IMR-90 (cell line): ENCODE measurements around the gene DHH. TPM values are rescaled to one million over a fixed set of nuclear protein-coding genes. Genes with fewer than 3 reads are reported as not detected.

Experiments
- ATAC-seq: fragments of 200-7000 bp; cut with Tn5 transposase; 2 replicates; pipeline ENCODE4 v1.9.1; 2020; ENCODE audit warnings: low read depth, mild to moderate bottlenecking, moderate library complexity
- BruUV-seq: library from RNA; stranded (reverse); fragments of 400-500 nt; replicated peaks from 2 replicates; lab custom pipeline; 2021; lab: Mats Ljungman, UMichigan
- CTCF ChIA-PET: fragments of 300-600 bp; formaldehyde crosslinking; extraction: SDS; loops from one replicate; lab custom pipeline; 2021; ENCODE audit warnings: antibody characterized with exemption; lab: Yijun Ruan, JAX
- POLR2A ChIA-PET: fragments of 300-600 bp; sonication (Branson Sonifier 250); formaldehyde crosslinking; loops from one replicate; lab custom pipeline; 2022; ENCODE audit warnings: antibody characterized with exemption; ENCODE audit not compliant: unreplicated experiment; lab: Charles Lee
- DNase-seq: peaks from one replicate; pipeline ENCODE4 v3.0.0; 2013
- H2AFZ ChIP-seq: replicated peaks from 2 replicates; pipeline ENCODE3; 2013; ENCODE audit warnings: low read length, mild to moderate bottlenecking; ENCODE audit not compliant: poor library complexity
- H2AK5ac ChIP-seq: 2 replicates; pipeline ENCODE4 v1.6.1; 2013; ENCODE audit warnings: low read depth, low read length, inconsistent platforms
- H2AK9ac ChIP-seq: replicated peaks from 2 replicates; pipeline ENCODE3; 2013; ENCODE audit warnings: mild to moderate bottlenecking, low read depth, low read length, moderate library complexity; ENCODE audit not compliant: poor library complexity
- H2BK120ac ChIP-seq: 2 replicates; pipeline ENCODE4 v1.6.1; 2013; ENCODE audit warnings: low read depth, low read length, inconsistent platforms
- H2BK15ac ChIP-seq: 3 replicates; pipeline ENCODE4 v1.6.1; 2013; ENCODE audit warnings: low read depth, low read length, inconsistent platforms
- H2BK20ac ChIP-seq: 2 replicates; pipeline ENCODE4 v1.6.1; 2013; ENCODE audit warnings: low read depth, mild to moderate bottlenecking, inconsistent platforms, low read length, moderate library complexity
- H2BK5ac ChIP-seq: 2 replicates; pipeline ENCODE4 v1.6.1; 2013; ENCODE audit warnings: mild to moderate bottlenecking, low read depth, low read length, inconsistent platforms; ENCODE audit not compliant: poor library complexity, severe bottlenecking
- H3K14ac ChIP-seq: replicated peaks from 2 replicates; pipeline ENCODE4 v1.6.1; 2013; ENCODE audit warnings: low read depth, low read length, inconsistent platforms
- H3K18ac ChIP-seq: 2 replicates; pipeline ENCODE4 v1.6.1; 2013; ENCODE audit warnings: low read depth, low read length, control low read depth
- H3K23ac ChIP-seq: 2 replicates; pipeline ENCODE4 v1.6.1; 2013; ENCODE audit warnings: low read depth, low read length, inconsistent platforms
- H3K27ac ChIP-seq: 2 replicates; pipeline ENCODE4 v1.5.1; 2013; ENCODE audit warnings: mild to moderate bottlenecking, control low read depth, low read length; ENCODE audit not compliant: insufficient read depth
- H3K27me3 ChIP-seq: 2 replicates; pipeline ENCODE4 v1.6.1; 2013; ENCODE audit warnings: low read length; ENCODE audit not compliant: control insufficient read depth, insufficient read depth
- H3K36me3 ChIP-seq: 2 replicates; pipeline ENCODE4 v1.6.1; 2013; ENCODE audit warnings: low read length, mixed read lengths; ENCODE audit not compliant: control insufficient read depth, insufficient read depth
- H3K4ac ChIP-seq: 2 replicates; pipeline ENCODE4 v1.6.1; 2013; ENCODE audit warnings: low read depth, low read length, inconsistent platforms
- H3K4me1 ChIP-seq: 2 replicates; pipeline ENCODE4 v1.6.1; 2013; ENCODE audit warnings: low read length, mixed read lengths; ENCODE audit not compliant: control insufficient read depth, insufficient read depth
- H3K4me2 ChIP-seq: 2 replicates; pipeline ENCODE4 v1.6.1; 2013; ENCODE audit warnings: low read depth, mild to moderate bottlenecking, control low read depth, low read length, moderate library complexity
- H3K4me3 ChIP-seq: 2 replicates; pipeline ENCODE4 v1.5.1; 2013; ENCODE audit warnings: low read depth, mild to moderate bottlenecking, control low read depth, low read length, moderate library complexity; ENCODE audit not compliant: insufficient read depth
- H3K56ac ChIP-seq: 2 replicates; pipeline ENCODE4 v1.6.1; 2013; ENCODE audit warnings: low read length, inconsistent platforms; ENCODE audit not compliant: insufficient read depth; ENCODE audit errors: extremely low read depth
- H3K79me1 ChIP-seq, 2 experiments: 2 replicates each; pipeline ENCODE4 v1.6.1; 2013; ENCODE audit warnings: low read length in 2 of 2, inconsistent platforms in 1 of 2, low read depth in 1 of 2
- H3K9ac ChIP-seq: 2 replicates; pipeline ENCODE4 v1.6.1; 2013; ENCODE audit warnings: low read depth, low read length, control low read depth
- H3K9me1 ChIP-seq: 2 replicates; pipeline ENCODE4 v1.6.1; 2013; ENCODE audit warnings: low read length, inconsistent platforms; ENCODE audit not compliant: insufficient read depth
- H3K9me3 ChIP-seq: 2 replicates; pipeline ENCODE4 v1.6.1; 2013; ENCODE audit warnings: low read length; ENCODE audit not compliant: control insufficient read depth, insufficient read depth
- H4K20me1 ChIP-seq: 2 replicates; pipeline ENCODE4 v1.6.1; 2013; ENCODE audit warnings: low read length, inconsistent platforms; ENCODE audit not compliant: insufficient read depth
- H4K5ac ChIP-seq: 2 replicates; pipeline ENCODE4 v1.6.1; 2013; ENCODE audit warnings: mild to moderate bottlenecking, low read depth, low read length, control low read depth
- H4K8ac ChIP-seq, 2 experiments: 2 replicates each; pipeline ENCODE4 v1.6.1; 2013; ENCODE audit warnings: low read depth in 2 of 2, low read length in 2 of 2, control low read depth in 1 of 2, inconsistent platforms in 1 of 2
- H4K91ac ChIP-seq: 2 replicates; pipeline ENCODE4 v1.6.1; 2013; ENCODE audit warnings: low read depth, low read length, inconsistent platforms; ENCODE audit not compliant: insufficient read depth
- BHLHE40 ChIP-seq: fragments of 150-350 bp; IDR thresholded peaks from 2 replicates; pipeline ENCODE4 v1.6.1; 2016; ENCODE audit warnings: mild to moderate bottlenecking, low read depth, low read length
- CEBPB ChIP-seq: IDR thresholded peaks from 2 replicates; pipeline ENCODE4 v1.6.1; 2012; ENCODE audit warnings: low read depth, low read length, improper control_type of control experiment
- CHD1 ChIP-seq: IDR thresholded peaks from 2 replicates; pipeline ENCODE4 v1.6.1; 2012; ENCODE audit warnings: low read depth, low read length, improper control_type of control experiment
- CTCF ChIP-seq: conservative IDR thresholded peaks from 2 replicates; pipeline ENCODE4 v1.5.1; 2012; ENCODE audit warnings: mild to moderate bottlenecking, low read depth, low read length, improper control_type of control experiment
- ELK1 ChIP-seq: fragments of 150-350 bp; IDR thresholded peaks from 2 replicates; pipeline ENCODE4 v1.6.1; 2016; ENCODE audit warnings: low read depth, mild to moderate bottlenecking, low read length, moderate library complexity, borderline replicate concordance
- FOS ChIP-seq: fragments of 150-350 bp; IDR thresholded peaks from 2 replicates; pipeline ENCODE4 v1.6.1; 2016; ENCODE audit warnings: low read depth, low read length
- MAFK ChIP-seq: IDR thresholded peaks from 2 replicates; pipeline ENCODE4 v1.6.1; 2012; ENCODE audit warnings: low read depth, low read length, improper control_type of control experiment
- MAZ ChIP-seq: IDR thresholded peaks from 2 replicates; pipeline ENCODE4 v1.6.1; 2012; ENCODE audit warnings: low read depth, mild to moderate bottlenecking, low read length, improper control_type of control experiment, moderate library complexity, borderline replicate concordance
- MXI1 ChIP-seq: IDR thresholded peaks from 2 replicates; pipeline ENCODE4 v1.6.1; 2012; ENCODE audit warnings: low read depth, mild to moderate bottlenecking, low read length, moderate library complexity, borderline replicate concordance
- NFE2L2 ChIP-seq: fragments of 150-350 bp; IDR thresholded peaks from 2 replicates; pipeline ENCODE4 v1.6.1; 2016; ENCODE audit warnings: low read depth, mild to moderate bottlenecking, low read length
- POLR2A ChIP-seq: IDR thresholded peaks from 2 replicates; pipeline ENCODE4 v1.6.1; 2012; ENCODE audit warnings: mild to moderate bottlenecking, low read depth, low read length
- RAD21 ChIP-seq: IDR thresholded peaks from 2 replicates; pipeline ENCODE4 v1.6.1; 2012; ENCODE audit warnings: low read length, improper control_type of control experiment
- RCOR1 ChIP-seq: IDR thresholded peaks from 2 replicates; pipeline ENCODE4 v1.6.1; 2012; ENCODE audit warnings: mild to moderate bottlenecking, low read length, improper control_type of control experiment; ENCODE audit not compliant: insufficient replicate concordance
- RFX5 ChIP-seq: IDR thresholded peaks from 2 replicates; pipeline ENCODE4 v1.8.0; 2012; ENCODE audit warnings: low read depth, mild to moderate bottlenecking, low read length, moderate library complexity
- SMC3 ChIP-seq: fragments of 150-350 bp; IDR thresholded peaks from 2 replicates; pipeline ENCODE4 v1.6.1; 2016; ENCODE audit warnings: low read depth, mild to moderate bottlenecking, antibody characterized with exemption, low read length, moderate library complexity
- USF2 ChIP-seq: fragments of 150-350 bp; IDR thresholded peaks from 2 replicates; pipeline ENCODE4 v1.6.1; 2017; ENCODE audit warnings: mild to moderate bottlenecking, antibody characterized with exemption, low read length, low read depth
- WGBS, 2 experiments: methylation state at CpG; one replicate each; pipeline versions ENCODE4 v1.1.5 to v1.1.7; 2013; ENCODE audit warnings: missing lambda C conversion rate in 2 of 2; ENCODE audit not compliant: insufficient read length in 1 of 2; ENCODE audit errors: extremely low coverage in 2 of 2; 5-methylcytosine and 5-hydroxymethylcytosine counted together
- dilution Hi-C: fragments of 300-500 bp; cut with HindIII; formaldehyde crosslinking; loops from one replicate; pipeline ENCODE4 v1.14.3; 2018; ENCODE audit warnings: low sequenced_read_pairs; ENCODE audit not compliant: unreplicated experiment
- in situ Hi-C: fragments of 300-500 bp; cut with MboI; formaldehyde crosslinking; loops from 3 replicates; pipeline ENCODE4 v1.14.3; 2019; ENCODE audit warnings: low sequenced_read_pairs, inconsistent platforms, mixed read lengths
- intact Hi-C: fragments of 100-400 bp; cut with micrococcal nuclease; formaldehyde crosslinking; loops from 2 replicates; pipeline ENCODE4 v1.10.0; 2022
- polyA plus RNA-seq, 3 experiments: library from polyadenylated mRNA; depleted of rRNA; stranded (reverse); fragments of >200 nt; gene quantifications; 2 replicates each; pipeline ENCODE4 v1.2.3, GENCODE V29; 2012; ENCODE audit warnings: low replicate concordance in 1 of 3
- total RNA-seq: library from RNA; depleted of rRNA; stranded (reverse); fragments of >200 nt; gene quantifications from 2 replicates; pipeline ENCODE4 v1.2.3, GENCODE V29; 2012

Gene DHH
- total and polyA plus RNA-seq, 2 of the 4 experiments (the other 2 are of a cell fraction): under 0.01 to 0.07 TPM

GRCh38 chr12:49100380-49100779 is 5.8 kb upstream of the DHH start:
- Histone ChIP-seq H3K79me1 (peaks cover 27 to 30% of the 10 kb centered on the region in 2 experiments), H3K4me1 (no peaks in the 10 kb centered on the region), H2AFZ (no peak overlapping the region), H3K27me3 (no peaks in the 10 kb centered on the region), H3K27ac (no peak overlapping the region), H3K9ac (no peak overlapping the region), H4K20me1 (peaks cover 30% of the 10 kb centered on the region), H3K18ac (no peak overlapping the region), H3K56ac (no peak overlapping the region), H3K23ac (no peak overlapping the region), H2AK5ac (no peak overlapping the region), H3K4me2 (no peak overlapping the region), H2BK120ac (no peak overlapping the region), H3K4me3 (no peak overlapping the region), H4K91ac (no peak overlapping the region), H2BK5ac (no peak overlapping the region), H4K5ac (no peak overlapping the region), H3K36me3 (peaks cover 72% of the 10 kb centered on the region), H4K8ac (no peak overlapping the region), H3K9me1 (peaks cover 14% of the 10 kb centered on the region), H3K14ac (no peak overlapping the region), H2BK20ac (no peak overlapping the region), H2BK15ac (no peak overlapping the region), H3K4ac (no peak overlapping the region), H2AK9ac (no peak overlapping the region), H3K9me3 (no peaks in the 10 kb centered on the region)
- no peak for TF ChIP-seq MAFK
- TF ChIP-seq RCOR1: no peak
- TF ChIP-seq CTCF: no peak
- TF ChIP-seq RAD21: no peak
- TF ChIP-seq USF2: no peak
- no peak for TF ChIP-seq RFX5
- no peak for TF ChIP-seq ELK1
- TF ChIP-seq NFE2L2: no peak
- no peak for TF ChIP-seq BHLHE40
- no peak for TF ChIP-seq MXI1
- no peak for TF ChIP-seq FOS
- TF ChIP-seq CEBPB: no peak
- TF ChIP-seq MAZ: no peak
- no peak for TF ChIP-seq CHD1
- no peak for TF ChIP-seq SMC3
- TF ChIP-seq POLR2A: no peak
- ChIA-PET CTCF (interaction anchor here (1.0 to 1.8 kb wide), 2 partner anchors 10 to 12 kb away, joined by 4 read pairs; no protein-coding TSS in a partner anchor), POLR2A (no interaction called here)
- no TSS peak for BruUV-seq
- no peak for ATAC-seq
- no peak for DNase-seq
- dilution Hi-C loops: no loop called here
- no CpG with 5 or more reads among the region's 6 CpGs for WGBS, 2 experiments
- intact Hi-C loops: no loop called here
- in situ Hi-C loops: no loop called here
